T-cell (primary cell): Measurements from ENCODE around the gene NR1H3. TPM values are rescaled to one million over a fixed set of nuclear protein-coding genes. Genes with fewer than 3 reads are reported as not detected.

ENCODE experiments used
- ATAC-seq, 4 experiments: fragments of 200-7000 bp in 3 of 4; fragments of 150-1000 bp in 1 of 4; cut with Tn5 transposase; replicated peaks in 1 of 4; 1 replicate in 3 of 4; 2 replicates in 1 of 4; pipeline ENCODE4 v1.10.0; 2021; ENCODE audit warnings: moderate library complexity in 3 of 4, mild to moderate bottlenecking in 2 of 4, moderate number of reproducible peaks in 1 of 4
- CTCF ChIA-PET, 2 donors: fragments of 300-600 bp; sonication (Branson Sonifier 250); formaldehyde crosslinking; loops; one replicate each; lab custom pipeline; 2022; ENCODE audit warnings: antibody characterized with exemption in 2 of 2; lab: Charles Lee
- POLR2A ChIA-PET, 2 donors: fragments of 300-600 bp; sonication (Branson Sonifier 250); formaldehyde crosslinking; loops; one replicate each; lab custom pipeline; 2022; ENCODE audit warnings: antibody characterized with exemption in 2 of 2; lab: Charles Lee
- DNase-seq, 35 experiments: peaks; one replicate each; pipeline versions ENCODE4 v3.0.0 to v3.0.0-alpha.2; 2013 to 2023
- H3K27ac ChIP-seq: one replicate; pipeline ENCODE4 v1.5.1; 2013; ENCODE audit warnings: low read length
- H3K27me3 ChIP-seq, 2 experiments: replicated peaks in 1 of 2; 1 replicate in 1 of 2; 2 replicates in 1 of 2; pipeline versions ENCODE4 v1.6.1 to v1.7.0; 2013; ENCODE audit warnings: low read length in 1 of 2, mixed read lengths in 1 of 2; ENCODE audit not compliant: control insufficient read depth in 2 of 2, insufficient read depth in 2 of 2; ENCODE audit errors: extremely low read depth in 1 of 2
- H3K36me3 ChIP-seq, 2 donors: 1 replicate in 1 of 2; 2 replicates in 1 of 2; pipeline versions ENCODE4 v1.6.1 to v1.7.0; 2013; ENCODE audit warnings: low read length in 1 of 2; ENCODE audit not compliant: control insufficient read depth in 2 of 2, insufficient read depth in 1 of 2; ENCODE audit errors: extremely low read depth in 1 of 2
- H3K4me1 ChIP-seq, 2 experiments: 1 replicate in 1 of 2; 2 replicates in 1 of 2; pipeline versions ENCODE4 v1.6.1 to v1.7.0; 2013; ENCODE audit warnings: low read length in 2 of 2, mixed read lengths in 1 of 2; ENCODE audit not compliant: insufficient read depth in 2 of 2, control insufficient read depth in 1 of 2; ENCODE audit errors: extremely low read depth in 1 of 2
- H3K4me3 ChIP-seq, 2 donors: 1 replicate in 1 of 2; 2 replicates in 1 of 2; pipeline versions ENCODE4 v1.5.1 to v1.7.0; 2013; ENCODE audit warnings: mild to moderate bottlenecking in 2 of 2, low read length in 1 of 2, moderate library complexity in 1 of 2; ENCODE audit not compliant: control insufficient read depth in 1 of 2; ENCODE audit errors: extremely low read depth in 1 of 2
- H3K9me3 ChIP-seq: 2 replicates; pipeline ENCODE4 v1.7.0; 2013
- H3K27ac Mint-ChIP-seq, 2 donors: one replicate each; pipeline ENCODE4 v1.8.0; 2020 to 2021; ENCODE audit warnings: mild to moderate bottlenecking in 2 of 2, mixed read lengths in 2 of 2
- H3K27me3 Mint-ChIP-seq, 2 donors: one replicate each; pipeline ENCODE4 v1.8.0; 2021 to 2022; ENCODE audit warnings: mixed read lengths in 2 of 2
- H3K36me3 Mint-ChIP-seq: one replicate; pipeline ENCODE4 v1.8.0; 2021; ENCODE audit warnings: mixed read lengths
- H3K4me1 Mint-ChIP-seq, 3 donors: one replicate each; pipeline ENCODE4 v1.8.0; 2020 to 2022; ENCODE audit warnings: mixed read lengths in 3 of 3, mild to moderate bottlenecking in 1 of 3
- H3K4me3 Mint-ChIP-seq, 3 donors: one replicate each; pipeline ENCODE4 v1.8.0; 2020 to 2022; ENCODE audit warnings: mild to moderate bottlenecking in 3 of 3, mixed read lengths in 3 of 3, moderate library complexity in 3 of 3
- H3K9me3 Mint-ChIP-seq, 3 donors: one replicate each; pipeline ENCODE4 v1.8.0; 2020 to 2022; ENCODE audit warnings: mixed read lengths in 3 of 3
- WGBS: methylation state at CpG from one replicate; pipeline ENCODE4 v1.1.5; 2013; ENCODE audit warnings: missing lambda C conversion rate; ENCODE audit not compliant: insufficient coverage; 5-methylcytosine and 5-hydroxymethylcytosine counted together
- total RNA-seq, 35 experiments: library from RNA in 6 of 35; stranded (reverse) in 6 of 35; fragments of 120-200 nt in 1 of 35; gene quantifications; one replicate each; pipeline versions ENCODE4 v1.2.1 to v1.2.4 and lab custom pipeline; 2013 to 2026

The NR1H3 gene
- total RNA-seq, 5 donors from 2014 or later (not counting 1 experiment from before 2014, with no cell fraction given) = 3.6 to 16.7 (median 11.7) TPM

GRCh38 chr11:47215366-47215910 lies 42.4 kb upstream of the NR1H3 start:
- Mint-ChIP-seq H3K27me3 (no peaks in the 10 kb centered on the region), H3K4me3 (peak overlapping the region; percentile 88 to 98 (median 97)), H3K4me1 (peaks cover 40 to 44% (median 42%) of the 10 kb centered on the region in 3 donors), H3K36me3 (peaks cover 24% of the 10 kb centered on the region), H3K9me3 (no peaks in the 10 kb centered on the region), H3K27ac (peak overlapping the region; percentile 98)
- Histone ChIP-seq H3K9me3 (no peaks in the 10 kb centered on the region), H3K4me3 (peak overlapping the region; percentile 62 to 82), H3K27ac (peak overlapping the region; percentile 87), H3K27me3 (no peaks in the 10 kb centered on the region), H3K4me1 (peaks cover 14 to 36% of the 10 kb centered on the region in 2 experiments), H3K36me3 (peaks cover 0 to 13% of the 10 kb centered on the region in 2 donors)
- WGBS = 0% methylated on average over 7 of the region's 15 CpGs
- ATAC-seq = peak in 2 of 4 experiments; percentile 46 to 51
- CTCF ChIA-PET = interaction anchor here (0.5 to 1.9 kb wide), 13 partner anchors 19 to 1367 kb away, joined by 3 to 11 read pairs (median 4); partner anchors contain the start of gene ACP2 (in 1 of the 2)
- DNase-seq = peak in 1 of 35 experiments; percentile 52
- POLR2A ChIA-PET = interaction anchor here (0.5 to 2.4 kb wide), 14 partner anchors 14 to 349 kb away, joined by 3 to 10 read pairs (median 4); partner anchors contain the start of gene ACP2 (in 2 of the 2)

GRCh38 chr11:47216121-47216798 lies 41.5 kb upstream of the NR1H3 start:
- peaks cover 42 to 45% (median 43%) of the 10 kb centered on the region in 3 donors for H3K4me1 Mint-ChIP-seq
- H3K9me3 ChIP-seq = no peaks in the 10 kb centered on the region
- ChIA-PET POLR2A (interaction anchor here (1.0 to 2.4 kb wide), 3 partner anchors 17 to 55 kb away, joined by 3 to 10 read pairs (median 3); partner anchors contain the start of gene ACP2 (in 1 of the 2)), CTCF (interaction anchor here in 1 of 2 donors (1.4 to 1.7 kb wide), 2 partner anchors 32 to 38 kb away, joined by 6 to 7 read pairs; partner anchors contain the start of gene ACP2)
- peak overlapping the region; percentile 87 for H3K27ac ChIP-seq
- WGBS = 9% methylated on average over 8 of the region's 12 CpGs
- H3K27me3 Mint-ChIP-seq = no peaks in the 10 kb centered on the region
- H3K36me3 ChIP-seq = peaks cover 0 to 15% of the 10 kb centered on the region in 2 donors
- peak overlapping the region; percentile 62 to 82 for H3K4me3 ChIP-seq
- H3K27ac Mint-ChIP-seq = peak overlapping the region; percentile 98
- no peaks in the 10 kb centered on the region for H3K9me3 Mint-ChIP-seq
- peak in 2 of 4 experiments; percentile 18 to 27 for ATAC-seq
- DNase-seq = peak in 11 of 35 experiments; percentile 8 to 67 (median 14)
- peak overlapping the region; percentile 88 to 98 (median 97) for H3K4me3 Mint-ChIP-seq
- no peaks in the 10 kb centered on the region for H3K27me3 ChIP-seq
- peaks cover 14 to 36% of the 10 kb centered on the region in 2 experiments for H3K4me1 ChIP-seq
- H3K36me3 Mint-ChIP-seq = peaks cover 26% of the 10 kb centered on the region

- Histone ChIP-seq H3K27me3 (no peaks in the 10 kb centered on the region), H3K9me3 (no peaks in the 10 kb centered on the region), H3K4me3 (no peak overlapping the region), H3K4me1 (peaks cover 13 to 16% of the 10 kb centered on the region in 2 experiments), H3K27ac (peak overlapping the region; percentile 23), H3K36me3 (peaks cover 4 to 28% of the 10 kb centered on the region in 2 donors)
- Mint-ChIP-seq H3K27me3 (no peaks in the 10 kb centered on the region), H3K4me1 (peaks cover 32 to 38% (median 37%) of the 10 kb centered on the region in 3 donors), H3K27ac (no peak overlapping the region), H3K9me3 (no peaks in the 10 kb centered on the region), H3K4me3 (no peak overlapping the region), H3K36me3 (peaks cover 30% of the 10 kb centered on the region)
- no peak for DNase-seq
- ChIA-PET CTCF (interaction anchor here in 1 of 2 donors (0.7 kb wide), 1 partner anchor 181 kb away, joined by 4 read pairs; no protein-coding TSS in a partner anchor), POLR2A (interaction anchor here (0.6 to 1.0 kb wide), 3 partner anchors 9 to 1269 kb away, joined by 3 to 8 read pairs (median 3); no protein-coding TSS in a partner anchor)
- ATAC-seq = no peak
- WGBS = no CpG with 5 or more reads among the region's 1 CpG
Observed at GRCh38 chr11:47220401-47220821, 37.4 kb upstream of the NR1H3 start.

- Mint-ChIP-seq H3K4me3 (no peak overlapping the region), H3K4me1 (peaks cover 17 to 23% (median 22%) of the 10 kb centered on the region in 3 donors), H3K27me3 (no peaks in the 10 kb centered on the region), H3K36me3 (peaks cover 39% of the 10 kb centered on the region), H3K9me3 (no peaks in the 10 kb centered on the region), H3K27ac (no peak overlapping the region)
- Histone ChIP-seq H3K27me3 (no peaks in the 10 kb centered on the region), H3K36me3 (peaks cover 4 to 28% of the 10 kb centered on the region in 2 donors), H3K4me3 (no peak overlapping the region), H3K27ac (no peak overlapping the region), H3K9me3 (no peaks in the 10 kb centered on the region), H3K4me1 (no peaks in the 10 kb centered on the region)
- ChIA-PET POLR2A (no interaction called here), CTCF (no interaction called here)
- ATAC-seq (no peak), DNase-seq (no peak)
- WGBS = 100% methylated on average over 2 of the region's 2 CpGs
Observed at GRCh38 chr11:47222696-47223095, 35.1 kb upstream of the NR1H3 start.

- WGBS = 100% methylated on average over 2 of the region's 7 CpGs
- H3K27ac Mint-ChIP-seq = peak overlapping the region in 1 of 2 donors; percentile 63
- H3K36me3 Mint-ChIP-seq = peaks cover 34% of the 10 kb centered on the region
- no peak overlapping the region for H3K4me3 ChIP-seq
- no peak overlapping the region for H3K4me3 Mint-ChIP-seq
- CTCF ChIA-PET = interaction anchor here in 1 of 2 donors (0.7 kb wide), 1 partner anchor 162 kb away, joined by 7 read pairs; no protein-coding TSS in a partner anchor
- DNase-seq = no peak
- no peaks in the 10 kb centered on the region for H3K27me3 Mint-ChIP-seq
- no peak overlapping the region for H3K27ac ChIP-seq
- POLR2A ChIA-PET = no interaction called here
- H3K4me1 Mint-ChIP-seq = peaks cover 0 to 6% (median 6%) of the 10 kb centered on the region in 3 donors
- H3K9me3 Mint-ChIP-seq = no peaks in the 10 kb centered on the region
- H3K9me3 ChIP-seq = no peaks in the 10 kb centered on the region
- ATAC-seq = no peak
- no peaks in the 10 kb centered on the region for H3K4me1 ChIP-seq
- H3K36me3 ChIP-seq = peaks cover 13 to 22% of the 10 kb centered on the region in 2 donors
- H3K27me3 ChIP-seq = no peaks in the 10 kb centered on the region
Observed at GRCh38 chr11:47225552-47226400, 32.0 kb upstream of the NR1H3 start.
